ENCODE measurements around the gene NR2C2.

DNA sequence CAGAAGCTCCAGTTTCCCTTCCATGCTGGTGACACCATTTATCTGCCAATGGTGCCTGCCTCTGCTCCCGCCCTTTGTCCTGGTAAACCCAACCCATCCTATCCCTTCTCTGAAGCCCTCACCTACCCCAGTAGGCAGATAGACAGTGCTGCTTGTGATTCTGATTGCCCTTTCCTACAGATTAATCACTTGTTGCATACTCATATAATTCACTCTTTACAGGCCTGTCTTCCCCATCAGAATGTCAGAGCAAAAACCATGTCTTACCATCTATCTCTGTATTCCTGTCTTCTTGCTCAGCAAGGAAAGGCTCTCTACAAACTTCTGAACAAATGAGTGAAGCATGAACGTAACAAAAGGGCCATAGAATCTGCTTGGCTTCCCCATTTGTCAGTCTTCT, 69.8 kb downstream of the NR2C2 start:
- TF ChIP-seq, protein P1, sequence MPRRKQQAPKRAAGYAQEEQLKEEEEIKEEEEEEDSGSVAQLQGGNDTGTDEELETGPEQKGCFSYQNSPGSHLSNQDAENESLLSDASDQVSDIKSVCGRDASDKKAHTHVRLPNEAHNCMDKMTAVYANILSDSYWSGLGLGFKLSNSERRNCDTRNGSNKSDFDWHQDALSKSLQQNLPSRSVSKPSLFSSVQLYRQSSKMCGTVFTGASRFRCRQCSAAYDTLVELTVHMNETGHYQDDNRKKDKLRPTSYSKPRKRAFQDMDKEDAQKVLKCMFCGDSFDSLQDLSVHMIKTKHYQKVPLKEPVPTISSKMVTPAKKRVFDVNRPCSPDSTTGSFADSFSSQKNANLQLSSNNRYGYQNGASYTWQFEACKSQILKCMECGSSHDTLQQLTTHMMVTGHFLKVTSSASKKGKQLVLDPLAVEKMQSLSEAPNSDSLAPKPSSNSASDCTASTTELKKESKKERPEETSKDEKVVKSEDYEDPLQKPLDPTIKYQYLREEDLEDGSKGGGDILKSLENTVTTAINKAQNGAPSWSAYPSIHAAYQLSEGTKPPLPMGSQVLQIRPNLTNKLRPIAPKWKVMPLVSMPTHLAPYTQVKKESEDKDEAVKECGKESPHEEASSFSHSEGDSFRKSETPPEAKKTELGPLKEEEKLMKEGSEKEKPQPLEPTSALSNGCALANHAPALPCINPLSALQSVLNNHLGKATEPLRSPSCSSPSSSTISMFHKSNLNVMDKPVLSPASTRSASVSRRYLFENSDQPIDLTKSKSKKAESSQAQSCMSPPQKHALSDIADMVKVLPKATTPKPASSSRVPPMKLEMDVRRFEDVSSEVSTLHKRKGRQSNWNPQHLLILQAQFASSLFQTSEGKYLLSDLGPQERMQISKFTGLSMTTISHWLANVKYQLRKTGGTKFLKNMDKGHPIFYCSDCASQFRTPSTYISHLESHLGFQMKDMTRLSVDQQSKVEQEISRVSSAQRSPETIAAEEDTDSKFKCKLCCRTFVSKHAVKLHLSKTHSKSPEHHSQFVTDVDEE (CRISPR knock-in tag; IDR thresholded peaks at IDR 0.05), result no peak
- TF ChIP-seq TOX (CRISPR knock-in tag; IDR thresholded peaks at IDR 0.05; ENCODE audit: borderline replicate concordance), result no peak
- no peak for TF ChIP-seq ISL1 (CRISPR knock-in tag; IDR thresholded peaks at IDR 0.05)
- TF ChIP-seq ZFP3 (CRISPR knock-in tag; IDR thresholded peaks at IDR 0.05), result no peak
- TF ChIP-seq OSR1 (CRISPR knock-in tag; IDR thresholded peaks at IDR 0.05), result no peak
- TF ChIP-seq BACH2 (CRISPR knock-in tag; IDR thresholded peaks at IDR 0.05; ENCODE audit: borderline replicate concordance), result no peak
